Panc1 (cell line): ENCODE data around the gene ZNF292.

Experiments
- CTCF ChIP-seq: fragments of 450-650 bp; IDR thresholded peaks from 2 replicates; pipeline ENCODE4 v1.5.1; 2017; ENCODE audit warnings: mild to moderate bottlenecking
- POLR2AphosphoS5 ChIP-seq: IDR thresholded peaks from 2 replicates; pipeline ENCODE4 v1.6.1; 2012; ENCODE audit warnings: mild to moderate bottlenecking, low read depth, low read length, moderate library complexity

GRCh38 chr6:87281426-87281825 is 126.1 kb downstream of the ZNF292 start:
- TF ChIP-seq POLR2AphosphoS5 (no peak), CTCF (no peak)
